Measurements from ENCODE around the gene SPEF1.
"Not testable (repeated sequence)": the region's sequence is repeated elsewhere in the genome, so short reads cannot be mapped to it uniquely, and the experiment has no call there.

SPEF1 gene

GRCh38 chr20:3781153-3781910, at the start of gene SPEF1:
TSS of gene SPEF1 (minus strand) at chr20:3781448. CDS start at chr20:3781287, 161 bp downstream.
- peak; percentile 31 for TF ChIP-seq CTCF (IDR thresholded peaks at IDR 0.05; ENCODE audit: insufficient read depth, low read depth, low read length, missing control alignments)
- H3K4me3 ChIP-seq (ENCODE audit: low read length): peak within 1 kb of the TSS; percentile 35
- DNase-seq (ENCODE audit: low read depth): peak; percentile 92

- not testable (repeated sequence) for DNase-seq (ENCODE audit: low read depth); H3K4me3 ChIP-seq (ENCODE audit: low read length)
Observed at GRCh38 chr20:3829891-3830290, 48.6 kb upstream of the SPEF1 start.

- DNase-seq (ENCODE audit: low read depth): no peak
- no peak for TF ChIP-seq CTCF (IDR thresholded peaks at IDR 0.05; ENCODE audit: insufficient read depth, low read depth, low read length, missing control alignments)
- H3K4me3 ChIP-seq (ENCODE audit: low read length): no peak overlapping the region
Observed at GRCh38 chr20:3828798-3829197, 47.5 kb upstream of the SPEF1 start.

- no peak overlapping the region for H3K4me3 ChIP-seq (ENCODE audit: low read length)
- no peak for DNase-seq (ENCODE audit: low read depth)
- TF ChIP-seq CTCF (IDR thresholded peaks at IDR 0.05; ENCODE audit: insufficient read depth, low read depth, low read length, missing control alignments): no peak
Observed at GRCh38 chr20:3826420-3826819, 45.2 kb upstream of the SPEF1 start.

GRCh38 chr20:3825526-3825925, 44.3 kb upstream of the SPEF1 start:
- no peak for DNase-seq (ENCODE audit: low read depth)
- no peak overlapping the region for H3K4me3 ChIP-seq (ENCODE audit: low read length)
- no peak for TF ChIP-seq CTCF (IDR thresholded peaks at IDR 0.05; ENCODE audit: insufficient read depth, low read depth, low read length, missing control alignments)

- no peak overlapping the region for H3K4me3 ChIP-seq (ENCODE audit: low read length)
- no peak for TF ChIP-seq CTCF (IDR thresholded peaks at IDR 0.05; ENCODE audit: insufficient read depth, low read depth, low read length, missing control alignments)
- DNase-seq (ENCODE audit: low read depth): no peak
Observed at GRCh38 chr20:3823881-3824280, 42.6 kb upstream of the SPEF1 start.

GRCh38 chr20:3821996-3822395, 40.7 kb upstream of the SPEF1 start:
- no peak for TF ChIP-seq CTCF (IDR thresholded peaks at IDR 0.05; ENCODE audit: insufficient read depth, low read depth, low read length, missing control alignments)
- no peak for DNase-seq (ENCODE audit: low read depth)
- no peak overlapping the region for H3K4me3 ChIP-seq (ENCODE audit: low read length)
